ENCODE results near the gene ARSG. TPM values are rescaled to one million over a fixed set of nuclear protein-coding genes. Genes with fewer than 3 reads are reported as not detected.
A peak's percentile ranks its signal among the peaks of the same experiment; 100 is the strongest.

Gene ARSG
- polyA plus RNA-seq, 1 of the 3 experiments (the other 2 are of a cell fraction) = 0.41 TPM

DNA sequence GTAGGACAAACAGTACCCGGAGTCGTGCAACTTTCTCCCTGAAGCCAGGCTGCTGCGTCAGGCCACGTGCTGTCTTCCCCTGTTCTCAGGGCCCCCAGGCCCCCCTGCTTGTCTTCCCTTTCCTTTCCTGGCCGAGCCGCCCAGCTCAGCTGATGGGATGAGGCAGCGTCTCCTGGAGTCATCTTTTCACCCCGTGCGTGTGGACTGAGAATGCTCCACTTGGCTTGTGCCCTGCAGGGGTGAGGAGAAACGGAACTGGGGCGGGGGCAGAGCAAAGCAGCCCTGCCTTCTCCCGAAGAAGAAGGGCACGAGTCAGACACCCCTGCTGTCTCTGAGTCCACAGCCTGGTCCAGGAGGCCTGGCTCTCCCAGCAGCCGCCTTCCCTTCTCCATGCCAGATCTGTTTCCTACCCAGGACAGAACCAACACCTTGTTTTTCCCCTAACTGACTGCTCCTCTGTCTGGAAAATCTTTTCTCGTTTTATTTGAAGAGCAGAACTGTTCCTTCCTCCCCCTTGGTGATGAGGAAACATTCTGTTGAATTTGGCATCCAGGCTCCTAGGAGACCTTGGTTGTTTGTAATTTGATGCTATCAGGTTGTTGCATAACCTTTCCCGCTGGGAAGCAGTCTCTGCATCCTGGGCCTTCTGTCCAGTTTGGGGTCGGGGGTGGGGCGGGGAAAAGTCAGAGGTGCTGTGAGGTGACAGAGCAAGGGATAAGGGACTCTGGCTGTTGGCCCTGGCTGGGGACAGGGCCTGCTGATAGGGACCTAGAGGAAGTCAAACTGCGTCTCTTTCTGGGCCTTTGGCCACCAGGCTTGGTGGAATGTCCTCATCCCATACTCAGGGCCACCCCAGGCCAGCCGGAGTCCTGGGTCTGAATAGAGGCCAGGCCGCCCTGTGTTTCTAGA lies 87.2 kb downstream of the ARSG start:
- CTCF ChIA-PET = interaction anchor here (0.5 to 3.2 kb wide), 2 partner anchors 20 to 1472 kb away, joined by 3 to 11 read pairs; no protein-coding TSS in a partner anchor
- H3K9ac ChIP-seq = no peak overlapping the region
- H3K4me3 ChIP-seq (ENCODE audit: low read depth in 2 of 2, low read length in 1 of 2) = no peak overlapping the region
- TF ChIP-seq TEAD4 (IDR thresholded peaks at IDR 0.05; ENCODE audit: borderline replicate concordance, insufficient read depth) (no peak), FOSL2 (IDR thresholded peaks at IDR 0.05; ENCODE audit: borderline replicate concordance, low read depth) (no peak), TCF12 (IDR thresholded peaks at IDR 0.05) (no peak), SIN3A (IDR thresholded peaks at IDR 0.05; ENCODE audit: borderline replicate concordance, low read depth, low read length) (no peak), SMC3 (IDR thresholded peaks at IDR 0.05; ENCODE audit: low read depth, low read length) (no peak), MXI1 (IDR thresholded peaks at IDR 0.05; ENCODE audit: low read depth, low read length) (no peak), POLR2AphosphoS5 (IDR thresholded peaks at IDR 0.05; ENCODE audit: low read depth, low read length) (no peak)
- TF ChIP-seq, protein P1, sequence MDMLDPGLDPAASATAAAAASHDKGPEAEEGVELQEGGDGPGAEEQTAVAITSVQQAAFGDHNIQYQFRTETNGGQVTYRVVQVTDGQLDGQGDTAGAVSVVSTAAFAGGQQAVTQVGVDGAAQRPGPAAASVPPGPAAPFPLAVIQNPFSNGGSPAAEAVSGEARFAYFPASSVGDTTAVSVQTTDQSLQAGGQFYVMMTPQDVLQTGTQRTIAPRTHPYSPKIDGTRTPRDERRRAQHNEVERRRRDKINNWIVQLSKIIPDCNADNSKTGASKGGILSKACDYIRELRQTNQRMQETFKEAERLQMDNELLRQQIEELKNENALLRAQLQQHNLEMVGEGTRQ (IDR thresholded peaks at IDR 0.05; ENCODE audit: borderline replicate concordance, low read depth, low read length) = no peak
- no peak overlapping the region for H2AFZ ChIP-seq (ENCODE audit: low read depth)
- peak; percentile 26 for DNase-seq
- POLR2A ChIA-PET = no interaction called here
- H3K36me3 ChIP-seq (replicated peaks in 1 of 2; ENCODE audit: control insufficient read depth in 1 of 2, insufficient read depth in 2 of 2, low read length in 1 of 2) = no peaks in the 10 kb centered on the region
- H3K4me1 ChIP-seq (ENCODE audit: control insufficient read depth in 1 of 2, insufficient read depth in 2 of 2, low read depth in 1 of 2, low read length in 1 of 2) = no peaks in the 10 kb centered on the region
- no peaks in the 10 kb centered on the region for H3F3A ChIP-seq (replicated peaks; ENCODE audit: insufficient read depth)
- H3K9me2 ChIP-seq = no peaks in the 10 kb centered on the region
- H3K27ac ChIP-seq (ENCODE audit: low read depth in 2 of 2, low read length in 1 of 2) = no peak overlapping the region
- H3K9me3 ChIP-seq = no peaks in the 10 kb centered on the region
- WGBS (ENCODE audit: low lambda C conversion rate) = 55% methylated on average over 21 of the region's 21 CpGs
- no peaks in the 10 kb centered on the region; the same call in 1 of the 2 replicates for H3K27me3 ChIP-seq (ENCODE audit: insufficient read depth)
- H3K79me2 ChIP-seq (ENCODE audit: insufficient read depth) = no peaks in the 10 kb centered on the region
- no peak overlapping the region for H3K4me2 ChIP-seq
- H4K20me1 ChIP-seq (ENCODE audit: insufficient read depth) = no peaks in the 10 kb centered on the region

DNA sequence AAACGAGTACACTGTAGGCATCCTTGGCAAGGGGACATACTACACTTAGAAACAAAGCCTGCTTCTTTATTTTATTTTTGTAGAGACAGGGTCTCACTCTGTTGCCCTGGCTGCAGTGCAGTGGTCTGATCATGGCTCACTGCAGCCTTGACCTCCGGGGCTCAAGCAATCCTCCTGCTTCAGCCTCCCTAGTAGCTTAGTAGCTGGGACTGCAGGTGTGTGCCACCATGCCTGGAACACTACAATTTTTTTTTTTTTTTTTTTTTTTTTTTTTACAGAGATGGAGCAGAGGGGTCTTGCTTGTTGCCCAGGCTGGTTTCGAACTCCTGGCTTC lies 87.8 kb downstream of the ARSG start:
- no peak overlapping the region for H3K4me2 ChIP-seq
- TF ChIP-seq ZBTB33 (IDR thresholded peaks at IDR 0.05; ENCODE audit: borderline replicate concordance, low read depth) (no peak), GATA2 (CRISPR knock-in tag; IDR thresholded peaks at IDR 0.05) (no peak), CTCF (IDR thresholded peaks at IDR 0.05) (no peak), SMC3 (IDR thresholded peaks at IDR 0.05; ENCODE audit: low read depth, low read length) (no peak), PBX3 (IDR thresholded peaks at IDR 0.05) (no peak), FOSL2 (IDR thresholded peaks at IDR 0.05; ENCODE audit: borderline replicate concordance, low read depth) (no peak), POLR2AphosphoS5 (IDR thresholded peaks at IDR 0.05; ENCODE audit: low read depth, low read length) (no peak)
- TF ChIP-seq, protein P2, sequence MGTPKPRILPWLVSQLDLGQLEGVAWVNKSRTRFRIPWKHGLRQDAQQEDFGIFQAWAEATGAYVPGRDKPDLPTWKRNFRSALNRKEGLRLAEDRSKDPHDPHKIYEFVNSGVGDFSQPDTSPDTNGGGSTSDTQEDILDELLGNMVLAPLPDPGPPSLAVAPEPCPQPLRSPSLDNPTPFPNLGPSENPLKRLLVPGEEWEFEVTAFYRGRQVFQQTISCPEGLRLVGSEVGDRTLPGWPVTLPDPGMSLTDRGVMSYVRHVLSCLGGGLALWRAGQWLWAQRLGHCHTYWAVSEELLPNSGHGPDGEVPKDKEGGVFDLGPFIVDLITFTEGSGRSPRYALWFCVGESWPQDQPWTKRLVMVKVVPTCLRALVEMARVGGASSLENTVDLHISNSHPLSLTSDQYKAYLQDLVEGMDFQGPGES (IDR thresholded peaks at IDR 0.05; ENCODE audit: low read depth, low read length) = no peak
- no peaks in the 10 kb centered on the region for H3K9me2 ChIP-seq
- no peak overlapping the region for H3K9ac ChIP-seq
- no peaks in the 10 kb centered on the region for H4K20me1 ChIP-seq (ENCODE audit: insufficient read depth)
- H3K27me3 ChIP-seq (ENCODE audit: insufficient read depth) = no peaks in the 10 kb centered on the region; the same call in 1 of the 2 replicates
- ChIA-PET POLR2A (no interaction called here), CTCF (no interaction called here)
- H3K27ac ChIP-seq (ENCODE audit: low read depth in 2 of 2, low read length in 1 of 2) = no peak overlapping the region
- WGBS (ENCODE audit: low lambda C conversion rate) = 48% methylated on average over 3 of the region's 3 CpGs
- H3K79me2 ChIP-seq (ENCODE audit: insufficient read depth) = no peaks in the 10 kb centered on the region
- no peak for DNase-seq
- H3F3A ChIP-seq (replicated peaks; ENCODE audit: insufficient read depth) = no peaks in the 10 kb centered on the region
- no peaks in the 10 kb centered on the region for H3K9me3 ChIP-seq
- no peaks in the 10 kb centered on the region for H3K4me1 ChIP-seq (ENCODE audit: control insufficient read depth in 1 of 2, insufficient read depth in 2 of 2, low read depth in 1 of 2, low read length in 1 of 2)
- no peaks in the 10 kb centered on the region for H3K36me3 ChIP-seq (replicated peaks in 1 of 2; ENCODE audit: control insufficient read depth in 1 of 2, insufficient read depth in 2 of 2, low read length in 1 of 2)
- H3K4me3 ChIP-seq (ENCODE audit: low read depth in 2 of 2, low read length in 1 of 2) = no peak overlapping the region
- H2AFZ ChIP-seq (ENCODE audit: low read depth) = no peak overlapping the region

Data from SK-N-SH (cell line).